Suprapubic skin (tissue), 4 donors: ENCODE data around the gene STXBP5L.

Experiments used
- CTCF ChIP-seq, 2 donors: fragments of 200-600 bp in 1 of 2; fragments of 450-650 bp in 1 of 2; sonication (generic) in 1 of 2; IDR thresholded peaks; one replicate each; pipeline ENCODE4 v1.5.1; 2016 to 2019; ENCODE audit warnings: antibody characterized with exemption in 2 of 2, mild to moderate bottlenecking in 1 of 2, moderate library complexity in 1 of 2
- EP300 ChIP-seq: sonication (generic); formaldehyde crosslinking; IDR thresholded peaks from one replicate; pipeline ENCODE4 v1.6.1; 2017; ENCODE audit warnings: antibody characterized with exemption
- POLR2A ChIP-seq, 2 donors: fragments of 450-650 bp; IDR thresholded peaks; one replicate each; pipeline ENCODE4 v1.6.1; 2017; ENCODE audit warnings: antibody characterized with exemption in 2 of 2, mild to moderate bottlenecking in 2 of 2, moderate library complexity in 2 of 2
- POLR2AphosphoS5 ChIP-seq, 3 donors: sonication (generic); formaldehyde crosslinking; IDR thresholded peaks; one replicate each; pipeline ENCODE4 v1.6.1; 2017; ENCODE audit warnings: antibody characterized with exemption in 3 of 3

DNA sequence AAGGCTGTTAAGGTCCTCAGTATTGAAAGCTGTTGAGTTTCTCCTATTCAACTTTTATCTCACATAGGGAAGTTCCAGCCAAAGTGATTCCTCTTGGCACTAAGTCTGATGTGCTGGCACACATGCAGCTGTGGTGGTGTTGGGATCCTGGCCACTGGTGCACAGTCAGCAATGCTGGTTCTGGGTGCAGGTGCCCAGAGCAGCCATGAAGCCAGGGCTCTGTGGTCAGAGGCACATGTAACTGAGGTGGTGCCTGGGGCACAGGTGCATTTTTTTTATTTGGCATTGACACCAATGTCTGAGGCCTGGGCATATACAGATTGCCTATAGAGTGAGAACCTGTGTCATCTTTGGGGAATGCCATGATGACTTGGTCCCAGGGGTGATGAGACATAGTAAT is 366.4 kb downstream of the STXBP5L start:
- TF ChIP-seq CTCF (IDR thresholded peaks at IDR 0.05) (no peak), POLR2A (IDR thresholded peaks at IDR 0.05) (no peak), EP300 (no peak), POLR2AphosphoS5 (IDR thresholded peaks at IDR 0.05) (no peak)
